Smooth muscle cell (in vitro differentiated cells): ENCODE data around the gene ZER1. TPM values are rescaled to one million over a fixed set of nuclear protein-coding genes. Genes with fewer than 3 reads are reported as not detected.

ENCODE experiments used
- DNase-seq: peaks from one replicate; lab custom pipeline; 2025; ENCODE audit not compliant: unreplicated experiment; lab: John Stamatoyannopoulos, UW
- H2AFZ ChIP-seq: fragments of 200-600 bp; sonication (generic); 2 replicates; pipeline ENCODE4 v1.6.0; 2016; ENCODE audit warnings: antibody characterized with exemption, low read depth, mild to moderate bottlenecking
- H3F3A ChIP-seq: fragments of 200-600 bp; sonication (generic); 2 replicates; pipeline ENCODE4 v1.6.0; 2017; ENCODE audit warnings: antibody characterized with exemption, low read depth
- H3K27ac ChIP-seq: fragments of 200-600 bp; sonication (generic); 2 replicates; pipeline ENCODE4 v1.5.1; 2016; ENCODE audit warnings: low read depth, mild to moderate bottlenecking
- H3K27me3 ChIP-seq: fragments of 200-600 bp; sonication (generic); 2 replicates; pipeline ENCODE4 v1.6.1; 2016; ENCODE audit warnings: low read depth, mild to moderate bottlenecking
- H3K36me3 ChIP-seq: fragments of 200-600 bp; sonication (generic); 2 replicates; pipeline ENCODE4 v1.5.1; 2016; ENCODE audit warnings: low read depth
- H3K4me1 ChIP-seq: fragments of 200-600 bp; sonication (generic); 2 replicates; pipeline ENCODE4 v1.5.1; 2016; ENCODE audit warnings: low read depth
- H3K4me2 ChIP-seq: fragments of 200-600 bp; sonication (generic); 2 replicates; pipeline ENCODE4 v1.6.0; 2016; ENCODE audit warnings: mild to moderate bottlenecking
- H3K4me3 ChIP-seq: fragments of 200-600 bp; sonication (generic); 2 replicates; pipeline ENCODE4 v1.5.1; 2016; ENCODE audit warnings: mild to moderate bottlenecking
- H3K79me2 ChIP-seq: fragments of 200-600 bp; sonication (generic); 2 replicates; pipeline ENCODE4 v1.6.0; 2016; ENCODE audit warnings: low read depth, mild to moderate bottlenecking
- H3K9ac ChIP-seq: fragments of 200-600 bp; sonication (generic); 2 replicates; pipeline ENCODE4 v1.6.0; 2016; ENCODE audit warnings: low read depth
- H3K9me3 ChIP-seq: fragments of 200-600 bp; sonication (generic); replicated peaks from 2 replicates; pipeline ENCODE4 v1.5.1; 2016; ENCODE audit warnings: low read depth
- H4K20me1 ChIP-seq: fragments of 200-600 bp; sonication (generic); 2 replicates; pipeline ENCODE4 v1.6.0; 2016; ENCODE audit warnings: low read depth
- WGBS: methylation state at CpG from one replicate; pipeline ENCODE4 v1.1.7; 2016; ENCODE audit warnings: low lambda C conversion rate; 5-methylcytosine and 5-hydroxymethylcytosine counted together
- polyA plus RNA-seq: library from polyadenylated mRNA; unstranded; fragments of >200 nt; fragmentation: Nextera tagmentation; extraction: Ambion mirVana; gene quantifications from 2 replicates; pipeline ENCODE4 v1.2.1, GENCODE V29; 2016
- total RNA-seq: library from RNA; depleted of rRNA; stranded (reverse); fragments of >200 nt; gene quantifications from 2 replicates; pipeline ENCODE4 v1.2.3, GENCODE V29; 2014
- TF ChIP-seq, protein P1 (sequence below): fragments of 200-600 bp; sonication (generic); IDR thresholded peaks from 2 replicates; pipeline ENCODE4 v1.5.1; 2017; ENCODE audit warnings: borderline replicate concordance, mild to moderate bottlenecking, antibody characterized with exemption; ENCODE audit not compliant: insufficient read depth, poor library complexity, severe bottlenecking

ZER1 gene
- total and polyA plus RNA-seq, 2 experiments from 2014 or later = 30.6 to 38.4 TPM

DNA sequence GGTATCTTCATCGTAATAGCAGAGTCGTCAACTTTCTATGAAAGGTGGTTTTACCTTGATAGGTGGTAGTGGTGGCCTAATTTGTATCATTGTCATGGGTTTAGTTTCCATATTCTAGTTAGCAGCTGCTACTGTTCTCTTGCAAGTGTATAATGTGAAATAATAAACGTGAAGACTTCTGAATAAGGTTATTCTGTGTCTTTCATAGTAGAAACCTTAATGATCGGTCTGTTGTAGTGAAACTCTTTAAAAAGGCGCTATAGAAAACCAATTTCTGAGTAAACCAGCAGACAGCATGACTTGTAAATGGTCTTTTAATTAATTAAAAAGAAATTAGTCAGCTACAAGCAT is 81.1 kb downstream of the ZER1 start:
- no peak overlapping the region for H2AFZ ChIP-seq
- H3F3A ChIP-seq = peaks cover 32% of the 10 kb centered on the region
- peaks cover 27% of the 10 kb centered on the region for H3K4me1 ChIP-seq
- H3K36me3 ChIP-seq = peaks cover 10% of the 10 kb centered on the region
- peak overlapping the region; percentile 92 for H3K4me3 ChIP-seq
- no peaks in the 10 kb centered on the region for H3K27me3 ChIP-seq
- peaks cover 49% of the 10 kb centered on the region for H4K20me1 ChIP-seq
- peak overlapping the region; percentile 78 for H3K9ac ChIP-seq
- H3K9me3 ChIP-seq = no peaks in the 10 kb centered on the region
- peak overlapping the region; percentile 99 for H3K4me2 ChIP-seq
- TF ChIP-seq, protein P1, sequence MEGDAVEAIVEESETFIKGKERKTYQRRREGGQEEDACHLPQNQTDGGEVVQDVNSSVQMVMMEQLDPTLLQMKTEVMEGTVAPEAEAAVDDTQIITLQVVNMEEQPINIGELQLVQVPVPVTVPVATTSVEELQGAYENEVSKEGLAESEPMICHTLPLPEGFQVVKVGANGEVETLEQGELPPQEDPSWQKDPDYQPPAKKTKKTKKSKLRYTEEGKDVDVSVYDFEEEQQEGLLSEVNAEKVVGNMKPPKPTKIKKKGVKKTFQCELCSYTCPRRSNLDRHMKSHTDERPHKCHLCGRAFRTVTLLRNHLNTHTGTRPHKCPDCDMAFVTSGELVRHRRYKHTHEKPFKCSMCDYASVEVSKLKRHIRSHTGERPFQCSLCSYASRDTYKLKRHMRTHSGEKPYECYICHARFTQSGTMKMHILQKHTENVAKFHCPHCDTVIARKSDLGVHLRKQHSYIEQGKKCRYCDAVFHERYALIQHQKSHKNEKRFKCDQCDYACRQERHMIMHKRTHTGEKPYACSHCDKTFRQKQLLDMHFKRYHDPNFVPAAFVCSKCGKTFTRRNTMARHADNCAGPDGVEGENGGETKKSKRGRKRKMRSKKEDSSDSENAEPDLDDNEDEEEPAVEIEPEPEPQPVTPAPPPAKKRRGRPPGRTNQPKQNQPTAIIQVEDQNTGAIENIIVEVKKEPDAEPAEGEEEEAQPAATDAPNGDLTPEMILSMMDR = no peak
- WGBS = 8% methylated on average over 5 of the region's 5 CpGs
- H3K27ac ChIP-seq = peak overlapping the region; percentile 61
- peaks cover 49% of the 10 kb centered on the region for H3K79me2 ChIP-seq
- no peak for DNase-seq

DNA sequence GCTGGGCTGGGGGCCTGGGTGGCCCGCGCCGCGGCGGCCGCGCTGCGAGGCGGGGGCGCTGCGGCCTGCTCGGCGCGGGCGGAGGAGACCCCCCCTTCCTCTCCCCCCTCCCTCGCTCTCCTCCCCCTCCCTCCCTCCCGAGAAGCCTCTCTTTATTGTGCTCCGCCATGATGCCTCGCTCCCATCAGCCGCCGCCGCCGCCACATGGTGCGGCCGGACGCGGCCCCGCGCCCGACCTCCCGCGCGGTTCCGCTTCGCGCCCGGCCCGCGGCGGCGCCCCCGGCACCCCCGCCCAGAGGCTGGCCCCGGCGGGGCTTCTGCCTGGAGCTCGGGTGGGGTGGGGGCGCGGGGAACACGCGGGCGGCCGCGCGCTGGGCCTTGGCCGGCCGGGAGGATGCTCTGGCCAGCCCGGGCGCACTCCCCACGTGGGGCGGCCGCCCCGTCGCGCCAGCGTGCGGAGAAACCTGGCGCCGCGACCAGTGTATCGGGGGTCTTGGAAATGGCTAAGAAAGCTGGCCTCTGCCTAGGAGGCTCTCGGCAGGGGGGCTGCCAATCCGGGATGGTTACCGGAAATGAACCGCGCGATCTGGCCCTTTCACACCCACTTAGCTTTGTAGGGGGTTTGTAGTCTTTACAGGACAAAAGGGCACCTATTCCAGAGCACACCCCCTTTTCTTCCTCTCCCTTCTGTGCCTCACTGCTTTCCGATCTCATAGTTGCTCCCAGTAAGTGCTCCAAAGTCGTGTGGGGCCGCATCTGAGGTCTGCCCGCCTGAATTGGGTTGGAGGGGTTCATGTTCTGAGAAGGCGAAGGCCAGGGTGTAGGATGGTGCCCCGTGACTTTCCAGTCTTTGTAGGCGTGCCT is 81.7 kb downstream of the ZER1 start:
- Histone ChIP-seq H2AFZ (no peak overlapping the region), H3K4me3 (peak overlapping the region; percentile 92), H3K4me2 (peak overlapping the region; percentile 99), H3K36me3 (peaks cover 10% of the 10 kb centered on the region), H3K4me1 (peaks cover 30% of the 10 kb centered on the region), H4K20me1 (peaks cover 45% of the 10 kb centered on the region), H3K79me2 (peaks cover 49% of the 10 kb centered on the region), H3F3A (peaks cover 28% of the 10 kb centered on the region), H3K27ac (peak overlapping the region; percentile 61), H3K9me3 (no peaks in the 10 kb centered on the region), H3K27me3 (no peaks in the 10 kb centered on the region), H3K9ac (peak overlapping the region; percentile 78)
- under 1% methylated on average over 27 of the region's 83 CpGs for WGBS
- TF ChIP-seq, protein P1 = no peak
- DNase-seq = no peak

DNA sequence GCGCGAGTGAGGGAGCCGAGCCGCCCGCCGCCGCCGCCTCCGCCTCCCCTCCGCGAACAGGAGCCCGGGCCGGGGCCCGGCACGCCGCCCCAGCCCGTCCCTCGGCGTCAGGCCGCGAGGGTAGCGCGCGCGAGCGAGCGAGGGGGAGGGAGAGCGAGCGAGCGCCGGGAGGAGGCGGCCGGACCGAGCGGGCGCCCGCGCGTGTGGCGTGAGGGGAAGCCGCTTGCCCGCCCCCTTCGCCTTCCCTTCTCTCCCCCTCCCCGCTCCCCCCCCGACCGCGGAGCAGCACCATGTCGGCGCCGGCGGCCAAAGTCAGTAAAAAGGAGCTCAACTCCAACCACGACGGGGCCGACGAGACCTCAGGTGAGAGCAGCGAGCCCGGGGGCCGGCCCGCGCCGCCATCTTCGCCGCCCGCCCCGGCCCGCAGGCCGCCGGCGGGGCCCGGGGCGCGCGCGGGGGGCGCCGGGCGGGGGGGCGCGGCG is 82.4 kb downstream of the ZER1 start:
- peak overlapping the region; percentile 84 for H3K4me3 ChIP-seq
- no peaks in the 10 kb centered on the region for H3K27me3 ChIP-seq
- H3K36me3 ChIP-seq = peaks cover 10% of the 10 kb centered on the region
- H3K4me1 ChIP-seq = peaks cover 37% of the 10 kb centered on the region
- peaks cover 43% of the 10 kb centered on the region for H4K20me1 ChIP-seq
- 1% methylated on average over 14 of the region's 80 CpGs for WGBS
- peak overlapping the region; percentile 80 for H3K4me2 ChIP-seq
- peak overlapping the region; percentile 54 for H2AFZ ChIP-seq
- TF ChIP-seq, protein P1 = no peak
- H3K9ac ChIP-seq = peak overlapping the region; percentile 79
- DNase-seq = peak; percentile 73
- peaks cover 49% of the 10 kb centered on the region for H3K79me2 ChIP-seq
- H3K27ac ChIP-seq = peak overlapping the region; percentile 80
- peaks cover 27% of the 10 kb centered on the region for H3F3A ChIP-seq
- H3K9me3 ChIP-seq = no peaks in the 10 kb centered on the region
